HepG2 (cell line): ENCODE results near the gene HINFP. TPM values are rescaled to one million over a fixed set of nuclear protein-coding genes. Genes with fewer than 3 reads are reported as not detected.

Experiments used
- polyA plus RNA-seq, 8 experiments: library from polyadenylated mRNA; depleted of rRNA in 3 of 8; stranded (reverse) in 7 of 8; unstranded in 1 of 8; fragments of >200 nt; fragmentation: Illumina TruSeq in 4 of 8; extraction: Trizol in 4 of 8; gene quantifications; 2 replicates each; pipeline versions ENCODE4 v1.2.1 to v1.2.3, GENCODE V29; 2011 to 2016; ENCODE audit warnings: low read depth in 4 of 8, missing spikeins in 1 of 8, mixed read lengths in 1 of 8; ENCODE audit not compliant: insufficient read depth in 1 of 8
- total RNA-seq, 5 experiments: library from RNA; depleted of rRNA; stranded (reverse); fragments of >200 nt; fragmentation: Illumina TruSeq; extraction: Trizol; gene quantifications; 2 replicates each; pipeline ENCODE4 v1.2.3, GENCODE V29; 2016; ENCODE audit warnings: low read depth in 1 of 5

Gene HINFP
- total and polyA plus RNA-seq, 2 of the 13 experiments (the other 11 are each of a cell fraction or from before 2014, with no cell fraction given): 15.1 to 21.4 TPM

Other genes starting within 250 kb of the HINFP start
- gene CXCR5, start 237.7 kb upstream of the HINFP start, total RNA-seq (2016; rRNA removed; fragmentation: Illumina TruSeq; extraction: Trizol): not detected in 2 replicates
- not detected in 2 replicates for gene CXCR5, start 237.7 kb upstream of the HINFP start, polyA plus RNA-seq (2011; rRNA removed)
- 3.7 and 5.5 TPM in 2 replicates for gene BCL9L, start 195.7 kb upstream of the HINFP start, total RNA-seq (2016; rRNA removed; fragmentation: Illumina TruSeq; extraction: Trizol)
- gene BCL9L, start 195.7 kb upstream of the HINFP start, polyA plus RNA-seq (2011; rRNA removed): 4.1 and 4.5 TPM in 2 replicates
- gene UPK2, start 165.3 kb upstream of the HINFP start, total RNA-seq (2016; rRNA removed; fragmentation: Illumina TruSeq; extraction: Trizol): not detected in 2 replicates
- gene UPK2, start 165.3 kb upstream of the HINFP start, polyA plus RNA-seq (2011; rRNA removed): not detected in 2 replicates
- gene FOXR1, start 149.8 kb upstream of the HINFP start, total RNA-seq (2016; rRNA removed; fragmentation: Illumina TruSeq; extraction: Trizol): not detected in 2 replicates
- gene FOXR1, start 149.8 kb upstream of the HINFP start, polyA plus RNA-seq (2011; rRNA removed): not detected in 2 replicates
- gene CENATAC, start 123.4 kb upstream of the HINFP start, total RNA-seq (2016; rRNA removed; fragmentation: Illumina TruSeq; extraction: Trizol): 9.2 and 25.0 TPM in 2 replicates
- 19.8 and 21.7 TPM in 2 replicates for gene CENATAC, start 123.4 kb upstream of the HINFP start, polyA plus RNA-seq (2011; rRNA removed)
- 1,415 and 1,643 TPM in 2 replicates for gene RPS25, start 103.2 kb upstream of the HINFP start, total RNA-seq (2016; rRNA removed; fragmentation: Illumina TruSeq; extraction: Trizol)
- 647 and 839 TPM in 2 replicates for gene RPS25, start 103.2 kb upstream of the HINFP start, polyA plus RNA-seq (2011; rRNA removed)
- 97.4 and 124 TPM in 2 replicates for gene TRAPPC4, start 102.8 kb upstream of the HINFP start, total RNA-seq (2016; rRNA removed; fragmentation: Illumina TruSeq; extraction: Trizol)
- 126 and 140 TPM in 2 replicates for gene TRAPPC4, start 102.8 kb upstream of the HINFP start, polyA plus RNA-seq (2011; rRNA removed)
- gene SLC37A4, start 90.7 kb upstream of the HINFP start, total RNA-seq (2016; rRNA removed; fragmentation: Illumina TruSeq; extraction: Trizol): 25.6 and 43.0 TPM in 2 replicates
- 56.1 and 59.7 TPM in 2 replicates for gene SLC37A4, start 90.7 kb upstream of the HINFP start, polyA plus RNA-seq (2011; rRNA removed)
- 50.0 and 127 TPM in 2 replicates for gene HYOU1, start 64.4 kb upstream of the HINFP start, total RNA-seq (2016; rRNA removed; fragmentation: Illumina TruSeq; extraction: Trizol)
- 155 and 164 TPM in 2 replicates for gene HYOU1, start 64.4 kb upstream of the HINFP start, polyA plus RNA-seq (2011; rRNA removed)
- gene VPS11, start 53.8 kb upstream of the HINFP start, total RNA-seq (2016; rRNA removed; fragmentation: Illumina TruSeq; extraction: Trizol): 21.6 and 23.3 TPM in 2 replicates
- 13.7 and 18.9 TPM in 2 replicates for gene VPS11, start 53.8 kb upstream of the HINFP start, polyA plus RNA-seq (2011; rRNA removed)
- 9.4 and 14.0 TPM in 2 replicates for gene HMBS, start 36.7 kb upstream of the HINFP start, total RNA-seq (2016; rRNA removed; fragmentation: Illumina TruSeq; extraction: Trizol)
- gene HMBS, start 36.7 kb upstream of the HINFP start, polyA plus RNA-seq (2011; rRNA removed): 46.8 and 46.9 TPM in 2 replicates
- 15.1 and 37.6 TPM in 2 replicates for gene DPAGT1, start 19.7 kb upstream of the HINFP start, total RNA-seq (2016; rRNA removed; fragmentation: Illumina TruSeq; extraction: Trizol)
- 63.9 and 70.7 TPM in 2 replicates for gene DPAGT1, start 19.7 kb upstream of the HINFP start, polyA plus RNA-seq (2011; rRNA removed)
- 1.2 and 3.7 TPM in 2 replicates for gene C2CD2L, start 14.2 kb upstream of the HINFP start, total RNA-seq (2016; rRNA removed; fragmentation: Illumina TruSeq; extraction: Trizol)
- gene C2CD2L, start 14.2 kb upstream of the HINFP start, polyA plus RNA-seq (2011; rRNA removed): 5.5 and 6.0 TPM in 2 replicates
- gene ABCG4, start 27.5 kb downstream of the HINFP start, total RNA-seq (2016; rRNA removed; fragmentation: Illumina TruSeq; extraction: Trizol): not detected in 2 replicates
- gene ABCG4, start 27.5 kb downstream of the HINFP start, polyA plus RNA-seq (2011; rRNA removed): not detected in 2 replicates
- gene NLRX1, start 47.1 kb downstream of the HINFP start, total RNA-seq (2016; rRNA removed; fragmentation: Illumina TruSeq; extraction: Trizol): 6.8 and 11.0 TPM in 2 replicates
- 8.7 and 11.6 TPM in 2 replicates for gene NLRX1, start 47.1 kb downstream of the HINFP start, polyA plus RNA-seq (2011; rRNA removed)
- gene NHERF4, start 63.9 kb downstream of the HINFP start, total RNA-seq (2016; rRNA removed; fragmentation: Illumina TruSeq; extraction: Trizol): 0.24 TPM in 1 of 2 replicates, not detected in the other
- gene NHERF4, start 63.9 kb downstream of the HINFP start, polyA plus RNA-seq (2011; rRNA removed): 0.12 and 0.38 TPM in 2 replicates
- 7.4 and 11.0 TPM in 2 replicates for gene CBL, start 84.8 kb downstream of the HINFP start, total RNA-seq (2016; rRNA removed; fragmentation: Illumina TruSeq; extraction: Trizol)
- gene CBL, start 84.8 kb downstream of the HINFP start, polyA plus RNA-seq (2011; rRNA removed): 5.5 and 6.6 TPM in 2 replicates
- 5.9 and 15.2 TPM in 2 replicates for gene MCAM, start 195.6 kb downstream of the HINFP start, total RNA-seq (2016; rRNA removed; fragmentation: Illumina TruSeq; extraction: Trizol)
- 12.1 and 18.6 TPM in 2 replicates for gene MCAM, start 195.6 kb downstream of the HINFP start, polyA plus RNA-seq (2011; rRNA removed)
- 11.9 and 20.8 TPM in 2 replicates for gene RNF26, start 212.9 kb downstream of the HINFP start, total RNA-seq (2016; rRNA removed; fragmentation: Illumina TruSeq; extraction: Trizol)
- 26.3 and 28.8 TPM in 2 replicates for gene RNF26, start 212.9 kb downstream of the HINFP start, polyA plus RNA-seq (2011; rRNA removed)
- 0.77 and 1.2 TPM in 2 replicates for gene C1QTNF5, start 219.3 kb downstream of the HINFP start, total RNA-seq (2016; rRNA removed; fragmentation: Illumina TruSeq; extraction: Trizol)
- 0.86 TPM in 2 replicates for gene C1QTNF5, start 219.3 kb downstream of the HINFP start, polyA plus RNA-seq (2011; rRNA removed)
- not detected in 2 replicates for gene MFRP, start 225.1 kb downstream of the HINFP start, total RNA-seq (2016; rRNA removed; fragmentation: Illumina TruSeq; extraction: Trizol)
- gene MFRP, start 225.1 kb downstream of the HINFP start, polyA plus RNA-seq (2011; rRNA removed): not detected in 2 replicates